ENCODE measurements around the gene TCF3.
A peak's percentile ranks its signal among the peaks of the same experiment; 100 is the strongest.

TCF3 gene

DNA sequence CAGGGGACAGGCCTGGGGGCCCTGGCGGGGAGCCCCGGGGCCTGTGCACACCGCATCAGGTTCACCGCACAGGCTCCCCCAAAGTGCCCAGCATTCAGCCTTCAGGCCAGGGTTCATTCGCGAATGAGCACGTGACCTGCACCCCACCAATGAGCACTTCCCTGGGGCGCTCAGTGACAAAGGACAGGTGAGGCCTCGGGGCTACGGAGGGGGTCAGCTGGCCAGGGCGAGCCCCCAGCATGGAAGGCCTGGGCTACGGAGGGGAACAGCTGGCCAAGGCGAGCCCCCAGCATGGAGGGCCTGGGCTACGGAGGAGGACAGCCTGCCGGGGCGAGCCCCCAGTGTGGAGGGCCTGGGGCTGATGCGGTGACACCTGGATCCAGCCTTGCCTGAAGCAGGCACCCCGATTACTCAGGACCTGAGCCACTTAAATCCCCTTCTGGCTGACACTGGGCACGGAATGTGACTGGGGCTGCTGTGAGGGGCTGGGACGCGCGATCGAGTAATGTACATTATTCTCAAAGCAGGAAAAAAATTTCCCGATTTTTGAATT is 23.1 kb downstream of the TCF3 start:
- no peak for DNase-seq

GRCh38 chr19:1627194-1627593 is 25.2 kb downstream of the TCF3 start:
- DNase-seq: no peak

- DNase-seq: no peak
Measured at GRCh38 chr19:1626417-1627010, 25.9 kb downstream of the TCF3 start.

DNA sequence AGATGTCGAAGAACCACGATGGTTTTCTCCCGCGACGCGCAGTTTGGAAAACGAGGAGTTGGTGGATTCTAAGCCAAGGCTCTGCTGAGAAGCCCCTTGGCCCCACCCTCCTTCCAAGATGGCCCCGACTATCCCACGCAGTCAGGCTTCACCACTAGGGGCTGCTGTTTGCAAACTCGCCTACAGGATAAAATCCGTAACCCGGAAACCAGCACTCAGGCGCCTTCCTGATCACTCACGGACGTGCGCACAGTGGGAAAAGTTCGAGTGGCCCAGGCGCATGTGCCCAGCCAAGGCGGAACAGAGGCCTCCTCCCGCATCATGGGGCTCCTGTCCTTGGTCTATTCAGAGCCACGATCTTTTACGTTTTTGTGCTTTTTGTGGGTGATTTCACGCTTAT is 28.0 kb downstream of the TCF3 start:
- DNase-seq: peak; percentile 61

- no peak for DNase-seq
Measured at GRCh38 chr19:1622541-1622940, 29.9 kb downstream of the TCF3 start.

DNA sequence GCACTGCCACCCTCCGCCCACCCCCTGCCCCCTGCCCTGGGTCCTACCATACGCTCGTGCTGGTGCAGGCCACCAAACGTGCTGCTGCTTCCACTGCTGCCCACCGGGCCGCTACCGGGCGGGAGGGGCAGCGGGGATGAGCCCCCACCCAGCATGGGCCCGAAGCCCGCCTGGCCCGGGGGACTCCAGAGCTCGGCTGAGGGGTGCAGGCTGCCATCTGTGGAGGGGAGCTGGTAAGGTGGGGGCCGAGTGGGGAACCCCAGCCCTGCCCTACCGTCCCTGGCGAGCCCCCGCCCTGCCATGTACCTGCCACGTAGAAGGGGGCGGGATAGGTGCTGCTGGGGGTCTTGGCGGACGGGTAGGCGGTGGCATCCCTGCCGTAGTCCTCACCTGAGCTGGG is 30.4 kb downstream of the TCF3 start:
- DNase-seq: no peak

- no peak for DNase-seq
Measured at GRCh38 chr19:1621574-1621973, 30.8 kb downstream of the TCF3 start.

DNA sequence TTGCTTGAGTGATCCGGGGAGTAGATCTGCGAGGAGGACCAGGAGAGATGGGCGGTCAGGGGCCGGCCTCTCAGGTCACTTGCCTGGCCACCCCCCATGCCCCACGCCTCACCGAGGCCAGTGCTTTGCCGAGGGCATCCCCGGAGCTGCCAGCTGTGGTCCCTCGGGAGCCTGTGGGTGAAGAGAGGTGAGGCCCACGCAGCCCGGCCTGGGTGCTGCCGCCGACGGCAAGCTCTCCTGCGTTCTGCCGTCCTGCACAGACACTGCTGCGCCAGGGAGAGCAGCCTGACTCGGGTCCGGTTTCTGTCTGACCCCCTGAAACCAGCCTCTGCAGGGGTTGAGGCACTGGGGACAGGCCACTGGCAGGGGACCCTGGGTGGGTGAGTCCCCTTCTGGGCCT is 31.4 kb downstream of the TCF3 start:
- no peak for DNase-seq

DNA sequence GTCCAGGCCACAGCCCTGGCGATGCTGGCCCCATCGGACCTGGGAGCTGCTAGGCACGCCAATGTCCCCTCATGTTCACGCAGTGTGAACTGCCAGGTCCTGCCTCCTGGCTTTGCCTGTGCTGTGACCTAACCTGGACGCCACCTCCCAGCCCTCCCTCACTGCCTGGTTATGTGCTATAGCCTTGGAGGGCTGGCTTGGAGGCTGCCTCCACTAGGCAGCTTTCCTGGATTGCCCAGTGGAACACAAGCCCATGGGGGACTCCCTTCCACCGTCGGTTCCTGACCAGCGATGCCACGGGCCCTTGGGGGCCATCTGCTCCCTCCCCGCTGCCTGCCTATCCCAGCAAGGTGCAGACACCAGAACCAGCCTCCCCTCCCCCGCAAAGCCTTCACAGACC is 31.9 kb downstream of the TCF3 start:
- DNase-seq: no peak

DNA sequence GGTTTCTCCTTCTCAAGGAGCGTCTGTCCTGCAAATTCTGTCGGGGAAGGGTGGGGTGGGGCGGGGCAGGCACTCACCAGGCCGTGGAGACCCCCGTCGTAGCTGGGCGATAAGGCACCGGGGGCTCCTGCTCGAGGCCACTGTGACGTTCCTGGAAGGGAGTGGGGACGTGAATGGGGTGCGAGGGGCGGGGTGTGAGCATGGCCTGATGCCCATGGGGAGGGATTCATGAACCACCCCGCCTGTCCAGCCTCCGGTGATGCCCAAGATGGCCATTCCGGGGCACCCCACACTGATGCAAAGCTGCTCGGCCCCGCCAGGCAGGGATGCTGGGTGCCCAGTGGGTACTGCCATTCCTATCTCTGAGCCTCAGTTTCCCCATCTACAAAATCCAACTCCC is 32.7 kb downstream of the TCF3 start:
- no peak for DNase-seq

DNA sequence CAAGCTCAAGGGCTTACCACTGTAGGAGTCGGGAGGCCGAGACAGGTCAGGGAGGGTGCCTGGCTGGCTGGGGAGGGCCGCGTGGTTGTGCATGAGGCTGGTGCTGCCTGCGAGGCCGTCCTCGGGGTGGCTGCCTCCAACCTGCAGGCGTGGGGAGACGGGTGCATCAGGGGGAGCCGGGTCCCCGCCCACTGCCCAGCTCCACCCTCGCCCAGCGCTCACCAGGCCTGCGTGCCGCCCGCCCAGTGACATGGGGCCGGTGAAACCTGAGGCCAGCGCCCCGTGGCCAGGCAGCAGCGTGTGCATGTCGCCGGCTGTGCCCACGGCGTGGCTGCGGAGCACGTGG is 33.3 kb downstream of the TCF3 start:
- DNase-seq: no peak

DNA sequence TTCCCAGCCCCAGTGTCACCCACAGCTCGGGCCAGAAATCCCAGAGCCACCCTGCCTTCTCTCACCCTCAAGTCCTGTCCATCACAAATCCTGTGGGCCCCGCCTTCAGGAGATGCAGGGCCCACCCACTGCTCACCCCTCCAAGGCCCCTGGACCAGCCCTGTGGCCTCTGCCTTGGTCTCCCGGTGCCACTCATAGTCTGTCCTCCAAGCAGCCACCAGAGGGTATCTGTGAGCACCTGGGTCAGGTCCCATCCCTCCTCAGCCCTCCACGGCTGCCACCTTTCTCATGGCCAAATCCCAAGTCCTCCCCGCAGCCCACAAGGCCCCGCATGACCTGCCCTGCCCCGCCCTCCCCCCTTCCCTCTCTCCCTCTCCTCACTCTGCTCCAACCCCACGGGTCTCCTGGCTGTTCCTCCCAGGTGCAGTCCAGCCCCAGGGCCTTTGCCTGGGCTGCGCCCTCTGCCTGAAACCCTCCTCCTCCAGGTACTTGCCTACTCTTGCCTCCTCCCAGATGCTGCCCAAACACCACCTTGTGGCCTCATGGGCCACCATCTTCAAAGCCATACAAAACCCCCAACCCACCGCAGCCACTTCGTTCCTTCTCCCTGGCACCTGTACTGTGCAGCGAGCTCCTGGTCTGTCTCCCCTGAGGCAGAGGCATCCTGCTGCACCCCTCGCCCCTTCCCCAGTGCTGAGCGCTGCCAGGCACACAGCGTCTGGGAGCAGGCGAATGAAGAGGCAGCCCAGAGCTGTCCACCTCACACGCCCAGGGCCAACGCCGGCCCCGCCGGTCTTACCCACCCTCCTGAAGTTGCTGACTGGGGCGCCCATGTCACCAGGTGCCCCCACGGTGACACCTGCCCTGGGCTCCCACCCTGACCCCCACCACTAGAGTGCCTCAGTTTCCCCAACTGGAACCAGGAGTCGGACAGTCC is 34.0 kb downstream of the TCF3 start:
- DNase-seq: peak; percentile 36

- no peak for DNase-seq
Measured at GRCh38 chr19:1616875-1617274, 35.5 kb downstream of the TCF3 start.

- DNase-seq: no peak
Measured at GRCh38 chr19:1616396-1616795, 36.0 kb downstream of the TCF3 start.

- no peak for DNase-seq
Measured at GRCh38 chr19:1615156-1615765, 37.2 kb downstream of the TCF3 start.

- no peak for DNase-seq
Measured at GRCh38 chr19:1613808-1614570, 38.4 kb downstream of the TCF3 start.

- no peak for DNase-seq
Measured at GRCh38 chr19:1613146-1613545, 39.3 kb downstream of the TCF3 start.

- DNase-seq: no peak
Measured at GRCh38 chr19:1612114-1613086, 40.0 kb downstream of the TCF3 start.

- no peak for DNase-seq
Measured at GRCh38 chr19:1611353-1611752, 41.1 kb downstream of the TCF3 start.

DNA sequence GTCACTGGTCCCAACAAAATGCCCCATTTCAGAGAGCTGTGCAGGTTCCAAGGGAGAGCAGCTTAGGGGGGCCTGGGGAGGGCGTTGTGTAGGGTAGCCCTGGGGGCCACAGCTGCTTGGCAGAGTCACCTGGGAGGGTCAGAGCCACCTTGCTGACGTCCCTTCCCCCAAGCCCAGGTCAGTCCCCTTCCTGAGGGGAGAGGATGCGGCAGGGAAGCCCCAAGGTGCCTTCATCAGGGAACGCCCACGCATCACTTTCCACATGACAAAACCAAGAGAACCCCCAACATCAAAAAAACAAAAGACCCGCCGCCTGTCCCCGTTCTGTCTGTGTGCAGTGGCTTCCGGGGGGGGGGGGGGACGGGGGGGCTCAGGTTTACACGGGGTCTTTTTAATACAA is 41.8 kb downstream of the TCF3 start:
- DNase-seq: no peak

DNA sequence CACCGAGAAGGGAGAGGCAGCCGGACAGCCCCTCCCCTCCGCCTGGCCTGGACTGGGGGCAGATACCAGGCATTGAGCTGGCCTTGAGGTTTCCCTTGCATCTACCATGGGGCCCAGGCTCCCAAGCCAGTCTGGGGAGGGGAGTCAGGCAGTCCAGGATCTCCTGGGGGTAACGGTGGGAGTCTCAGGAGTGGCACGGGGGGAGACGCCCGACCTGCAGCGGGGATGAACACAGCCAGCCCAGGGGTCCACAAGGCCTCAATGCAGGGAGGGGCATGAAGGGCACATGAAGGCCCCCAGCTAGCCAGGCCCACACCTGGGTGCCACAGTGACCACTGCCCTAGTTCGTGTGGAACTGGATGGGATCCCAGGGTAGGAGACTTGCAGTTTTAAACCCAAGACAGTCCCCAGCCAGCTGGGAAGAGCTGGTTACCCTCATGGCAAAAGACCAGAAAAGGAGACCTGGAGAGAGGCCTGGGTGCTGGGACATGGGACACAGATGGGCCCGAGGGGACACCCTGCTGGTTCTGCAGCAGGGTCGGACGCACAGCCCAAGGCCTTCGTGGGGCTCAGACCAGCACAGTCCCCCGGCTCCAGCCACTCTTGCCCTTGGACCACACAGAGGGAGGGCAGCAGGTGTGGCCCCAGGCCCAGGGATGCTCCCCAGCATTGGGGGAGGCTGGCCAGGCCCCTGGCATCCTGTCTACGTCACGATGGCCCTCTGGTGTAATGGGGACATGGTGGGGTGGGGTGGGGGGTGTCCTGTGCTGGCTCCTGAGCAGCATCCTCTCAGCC is 42.5 kb downstream of the TCF3 start:
- no peak for DNase-seq

All from CD4-positive, alpha-beta T cell treated with Interleukin-6 for 4 hours (primary cell).